DND-41 (cell line): ENCODE results near the gene MAB21L4.

Experiments used
- ATAC-seq: fragments of 200-7000 bp; cut with Tn5 transposase; 3 replicates; pipeline ENCODE4 v1.9.1; 2021; ENCODE audit warnings: low read depth; ENCODE audit not compliant: insufficient read depth
- DNase-seq: peaks from one replicate; pipeline ENCODE4 v3.0.0-alpha.2; 2020
- H2AFZ ChIP-seq: 2 replicates; pipeline ENCODE4 v1.6.0; 2012; ENCODE audit warnings: low read depth, low read length
- H3K27ac ChIP-seq: 2 replicates; pipeline ENCODE4 v1.5.1; 2012; ENCODE audit warnings: low read length, inconsistent platforms
- H3K27me3 ChIP-seq: fragments of 200-600 bp; sonication (generic); 2 replicates; pipeline ENCODE4 v1.6.0; 2012; ENCODE audit warnings: low read length, mild to moderate bottlenecking, inconsistent platforms; ENCODE audit not compliant: insufficient read depth, poor library complexity
- H3K36me3 ChIP-seq: 2 replicates; pipeline ENCODE4 v1.5.1; 2012; ENCODE audit warnings: low read length, inconsistent platforms; ENCODE audit not compliant: insufficient read depth
- H3K4me1 ChIP-seq: 2 replicates; pipeline ENCODE4 v1.5.1; 2012; ENCODE audit warnings: mild to moderate bottlenecking, low read length; ENCODE audit not compliant: insufficient read depth
- H3K4me2 ChIP-seq: 2 replicates; pipeline ENCODE4 v1.6.0; 2012; ENCODE audit warnings: mild to moderate bottlenecking, moderate library complexity, low read length, inconsistent platforms; ENCODE audit not compliant: insufficient read depth
- H3K4me3 ChIP-seq, 2 experiments: fragments of 200-600 bp in 1 of 2; shearing (Covaris generic) in 1 of 2; 2 replicates each; pipeline ENCODE4 v1.5.1; 2012 to 2016; ENCODE audit warnings: inconsistent platforms in 2 of 2, low read length in 2 of 2, mild to moderate bottlenecking in 2 of 2, low read depth in 1 of 2, moderate library complexity in 1 of 2
- H3K79me2 ChIP-seq: 2 replicates; pipeline ENCODE4 v1.6.0; 2012; ENCODE audit warnings: low read length, inconsistent platforms; ENCODE audit not compliant: insufficient read depth
- H3K9ac ChIP-seq: 2 replicates; pipeline ENCODE4 v1.6.0; 2012; ENCODE audit warnings: low read depth, mild to moderate bottlenecking, inconsistent platforms, low read length, moderate library complexity
- H3K9me3 ChIP-seq: 2 replicates; pipeline ENCODE4 v1.5.1; 2012; ENCODE audit warnings: low read length, moderate library complexity, mild to moderate bottlenecking, inconsistent platforms; ENCODE audit not compliant: insufficient read depth, severe bottlenecking
- H4K20me1 ChIP-seq: 2 replicates; pipeline ENCODE4 v1.6.0; 2012; ENCODE audit warnings: low read length; ENCODE audit not compliant: insufficient read depth
- CTCF ChIP-seq: IDR thresholded peaks from 2 replicates; pipeline ENCODE4 v1.5.1; 2012; ENCODE audit warnings: borderline replicate concordance, low read length, moderate library complexity, mild to moderate bottlenecking; ENCODE audit not compliant: poor library complexity, severe bottlenecking; ENCODE audit errors: extremely low read depth
- EZH2 ChIP-seq: IDR thresholded peaks from 3 replicates; pipeline ENCODE4 v1.6.1; 2012; ENCODE audit warnings: borderline replicate concordance, low read depth, mild to moderate bottlenecking, moderate library complexity, low read length, inconsistent platforms; ENCODE audit not compliant: severe bottlenecking

The MAB21L4 gene

GRCh38 chr2:240836781-240837467, 59.0 kb downstream of the MAB21L4 start:
- no peak overlapping the region for H3K4me2 ChIP-seq
- no peak overlapping the region for H3K4me3 ChIP-seq
- no peak overlapping the region for H3K9ac ChIP-seq
- DNase-seq (no peak), ATAC-seq (no peak)
- TF ChIP-seq CTCF (no peak), EZH2 (no peak)
- H3K27ac ChIP-seq: no peak overlapping the region
- no peaks in the 10 kb centered on the region for H3K9me3 ChIP-seq
- no peak overlapping the region for H2AFZ ChIP-seq
- H3K27me3 ChIP-seq: peaks cover 4% of the 10 kb centered on the region
- no peaks in the 10 kb centered on the region for H3K4me1 ChIP-seq
- H3K79me2 ChIP-seq: no peaks in the 10 kb centered on the region
- no peaks in the 10 kb centered on the region for H3K36me3 ChIP-seq
- H4K20me1 ChIP-seq: peaks cover 7% of the 10 kb centered on the region
